ENCODE data around the gene TBX21.

Gene TBX21

GRCh38 chr17:47728214-47728877 lies 4.7 kb upstream of the TBX21 start:
- H3K4me3 ChIP-seq = no peak overlapping the region
- no peak for DNase-seq (ENCODE audit: low spot score)
- no peak for TF ChIP-seq CTCF (IDR thresholded peaks at IDR 0.05)
- H3K27ac ChIP-seq = no peak overlapping the region

DNA sequence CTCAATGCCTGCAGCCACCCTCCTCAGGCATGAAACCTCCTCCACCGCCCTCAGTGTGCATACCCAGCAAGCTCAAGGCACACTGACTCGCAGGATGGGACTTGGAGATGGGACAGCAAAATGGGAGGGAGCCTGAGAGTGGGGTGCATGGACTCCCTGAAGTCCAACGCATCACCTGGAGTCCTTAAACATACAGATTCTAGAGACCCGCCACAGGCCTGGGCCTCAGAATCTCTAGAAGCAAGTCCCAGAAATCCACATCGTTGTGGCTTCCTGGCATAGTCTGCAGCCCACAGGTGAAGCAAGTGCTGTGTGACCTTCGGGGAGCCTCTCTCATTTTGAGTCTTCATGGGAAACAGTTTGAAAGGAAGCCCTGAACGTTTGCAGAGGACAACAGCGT lies 3.6 kb upstream of the TBX21 start:
- H3K27ac ChIP-seq = no peak overlapping the region
- H3K4me3 ChIP-seq = no peak overlapping the region
- no peak for TF ChIP-seq CTCF (IDR thresholded peaks at IDR 0.05)
- DNase-seq (ENCODE audit: low spot score) = no peak

DNA sequence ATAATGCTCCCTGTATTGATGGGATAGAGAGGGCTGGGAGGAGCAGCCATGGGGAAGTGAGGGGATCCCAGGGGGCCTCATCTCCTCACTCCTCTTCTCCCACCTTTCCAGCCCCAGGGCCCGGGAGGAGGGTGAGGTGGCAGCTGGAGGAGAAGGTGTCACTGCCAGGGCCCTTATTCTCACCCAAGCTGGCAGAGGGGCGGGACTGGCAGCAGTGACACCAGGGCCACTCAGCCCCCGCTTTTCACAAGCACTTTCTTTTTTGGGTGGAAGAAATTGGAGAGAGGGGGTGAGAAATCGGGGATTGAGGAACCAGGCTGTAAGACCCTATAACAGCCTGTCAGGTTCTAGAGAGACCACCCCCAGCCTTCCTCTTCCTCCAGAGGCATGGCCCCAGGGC lies 2.4 kb upstream of the TBX21 start:
- peak; percentile 55 for DNase-seq (ENCODE audit: low spot score)
- Histone ChIP-seq H3K27ac (no peak overlapping the region), H3K4me3 (no peak overlapping the region)
- no peak for TF ChIP-seq CTCF (IDR thresholded peaks at IDR 0.05)

- Histone ChIP-seq H3K4me3 (no peak overlapping the region), H3K27ac (no peak overlapping the region)
- peak; percentile 45 for DNase-seq (ENCODE audit: low spot score)
- TF ChIP-seq CTCF (IDR thresholded peaks at IDR 0.05) = no peak
Measured at GRCh38 chr17:47731396-47731795, 1.6 kb upstream of the TBX21 start.

DNA sequence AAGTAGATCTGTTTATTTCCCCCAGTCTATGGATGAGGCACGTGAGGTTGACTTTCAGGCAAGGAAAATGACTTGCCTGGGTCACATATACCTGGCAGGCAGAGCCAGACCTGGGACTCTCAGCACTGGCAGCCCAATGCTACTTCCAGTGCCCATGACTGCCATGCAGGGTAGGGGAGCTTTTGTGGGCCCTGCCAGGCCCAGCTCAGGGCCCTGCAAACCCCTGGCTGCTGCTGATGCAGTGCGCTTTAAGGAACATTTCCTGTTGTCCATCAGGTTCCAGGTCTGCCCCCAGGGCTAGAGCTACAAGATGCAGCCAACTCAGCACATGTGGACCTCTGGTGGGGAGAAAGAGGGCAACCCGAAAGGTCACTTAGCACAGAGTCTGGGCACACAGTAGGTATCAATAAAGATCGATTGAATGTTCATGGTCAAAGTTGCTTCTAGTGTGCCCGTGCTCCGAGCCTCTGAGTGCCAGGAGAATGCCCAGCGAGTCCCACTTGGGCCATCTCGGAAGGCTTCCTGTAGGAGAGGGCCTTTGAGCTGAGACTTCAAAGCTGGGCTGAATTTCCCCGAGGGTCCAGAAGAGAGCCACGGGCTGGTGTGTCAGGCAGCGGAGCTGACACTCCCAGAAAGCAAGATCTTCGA lies 513 bp upstream of the TBX21 start:
- no peak for TF ChIP-seq CTCF (IDR thresholded peaks at IDR 0.05)
- Histone ChIP-seq H3K27ac (no peak overlapping the region), H3K4me3 (peak overlapping the region; percentile 64)
- DNase-seq (ENCODE audit: low spot score) = no peak

- H3K27ac ChIP-seq = no peak overlapping the region
- peak overlapping the region; percentile 64 for H3K4me3 ChIP-seq
- no peak for TF ChIP-seq CTCF (IDR thresholded peaks at IDR 0.05)
- peak; percentile 60 for DNase-seq (ENCODE audit: low spot score)
Measured at GRCh38 chr17:47733674-47734410, 806 bp downstream of the TBX21 start.

Data from coronary artery (tissue), 2 donors.